ENCODE measurements around the gene PLET1.

DNA sequence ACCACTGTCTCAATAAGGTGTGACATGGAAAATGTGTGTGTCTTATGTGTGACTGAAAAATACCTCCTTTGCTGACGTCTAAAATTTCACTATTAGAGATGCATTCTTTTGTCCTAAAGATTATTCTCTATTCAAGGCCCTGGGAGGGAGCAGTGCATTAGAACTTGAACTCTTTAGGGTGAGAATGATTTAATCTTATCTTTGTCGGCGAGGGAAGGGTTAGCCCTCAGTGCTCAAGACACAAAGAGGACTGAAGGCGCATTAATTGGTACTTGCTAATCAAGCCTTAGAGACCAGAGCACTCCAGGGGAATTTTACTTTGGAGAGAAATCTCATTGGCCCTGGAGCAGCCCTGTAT is 29.8 kb upstream of the PLET1 start:
- TF ChIP-seq, protein P1, sequence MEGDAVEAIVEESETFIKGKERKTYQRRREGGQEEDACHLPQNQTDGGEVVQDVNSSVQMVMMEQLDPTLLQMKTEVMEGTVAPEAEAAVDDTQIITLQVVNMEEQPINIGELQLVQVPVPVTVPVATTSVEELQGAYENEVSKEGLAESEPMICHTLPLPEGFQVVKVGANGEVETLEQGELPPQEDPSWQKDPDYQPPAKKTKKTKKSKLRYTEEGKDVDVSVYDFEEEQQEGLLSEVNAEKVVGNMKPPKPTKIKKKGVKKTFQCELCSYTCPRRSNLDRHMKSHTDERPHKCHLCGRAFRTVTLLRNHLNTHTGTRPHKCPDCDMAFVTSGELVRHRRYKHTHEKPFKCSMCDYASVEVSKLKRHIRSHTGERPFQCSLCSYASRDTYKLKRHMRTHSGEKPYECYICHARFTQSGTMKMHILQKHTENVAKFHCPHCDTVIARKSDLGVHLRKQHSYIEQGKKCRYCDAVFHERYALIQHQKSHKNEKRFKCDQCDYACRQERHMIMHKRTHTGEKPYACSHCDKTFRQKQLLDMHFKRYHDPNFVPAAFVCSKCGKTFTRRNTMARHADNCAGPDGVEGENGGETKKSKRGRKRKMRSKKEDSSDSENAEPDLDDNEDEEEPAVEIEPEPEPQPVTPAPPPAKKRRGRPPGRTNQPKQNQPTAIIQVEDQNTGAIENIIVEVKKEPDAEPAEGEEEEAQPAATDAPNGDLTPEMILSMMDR (optimal IDR thresholded peaks at IDR 0.05 in 1 of 3, IDR thresholded peaks at IDR 0.05 in 1 of 3, conservative IDR thresholded peaks at IDR 0.05 in 1 of 3; ENCODE audit: extremely low read depth in 1 of 3, insufficient read depth in 2 of 3, low read length in 3 of 3), result no peak
- no peak for TF ChIP-seq EZH2 (IDR thresholded peaks at IDR 0.05; ENCODE audit: low read length)

All from keratinocyte (primary cell).